AG04450 (cell line): Measurements from ENCODE around the gene CACNB3. TPM values are rescaled to one million over a fixed set of nuclear protein-coding genes. Genes with fewer than 3 reads are reported as not detected.

ENCODE experiments used
- CTCF ChIA-PET: fragments of 300-600, 350-600 bp; formaldehyde crosslinking; extraction: SDS; loops from one replicate; lab custom pipeline; 2022; ENCODE audit warnings: antibody characterized with exemption, inconsistent platforms; lab: Charles Lee
- POLR2A ChIA-PET: fragments of 350-600 bp; formaldehyde crosslinking; extraction: SDS; loops from one replicate; lab custom pipeline; 2021; ENCODE audit warnings: antibody characterized with exemption, inconsistent platforms; lab: Yijun Ruan, JAX
- DNase-seq: peaks from one replicate; pipeline ENCODE4 v3.0.0-alpha.2; 2011; ENCODE audit warnings: low read depth, low spot score
- H3K27ac ChIP-seq: one replicate; pipeline ENCODE4 v1.5.1; 2012; ENCODE audit warnings: low read depth, low read length, control low read depth
- H3K27me3 ChIP-seq: one replicate; pipeline ENCODE4 v1.6.0; 2012; ENCODE audit warnings: low read length; ENCODE audit not compliant: control insufficient read depth, insufficient read depth
- H3K4me3 ChIP-seq: 2 replicates; pipeline ENCODE4 v1.5.1; 2011; ENCODE audit warnings: mild to moderate bottlenecking, low read depth, low read length, control low read depth
- H3K9me3 ChIP-seq: 2 replicates; pipeline ENCODE4 v1.5.1; 2012; ENCODE audit warnings: low read length; ENCODE audit not compliant: control insufficient read depth, insufficient read depth
- polyA plus RNA-seq: library from polyadenylated mRNA; depleted of rRNA; stranded (reverse); fragments of >200 nt; gene quantifications from 2 replicates; pipeline ENCODE4 v1.2.3, GENCODE V29; 2011
- TF ChIP-seq, protein P1 (sequence below): IDR thresholded peaks from 2 replicates; pipeline ENCODE4 v1.5.1; 2011; ENCODE audit warnings: low read depth, low read length, control low read depth, inconsistent platforms

CACNB3 gene
- polyA plus RNA-seq, 1 experiment, result 44.9 TPM

DNA sequence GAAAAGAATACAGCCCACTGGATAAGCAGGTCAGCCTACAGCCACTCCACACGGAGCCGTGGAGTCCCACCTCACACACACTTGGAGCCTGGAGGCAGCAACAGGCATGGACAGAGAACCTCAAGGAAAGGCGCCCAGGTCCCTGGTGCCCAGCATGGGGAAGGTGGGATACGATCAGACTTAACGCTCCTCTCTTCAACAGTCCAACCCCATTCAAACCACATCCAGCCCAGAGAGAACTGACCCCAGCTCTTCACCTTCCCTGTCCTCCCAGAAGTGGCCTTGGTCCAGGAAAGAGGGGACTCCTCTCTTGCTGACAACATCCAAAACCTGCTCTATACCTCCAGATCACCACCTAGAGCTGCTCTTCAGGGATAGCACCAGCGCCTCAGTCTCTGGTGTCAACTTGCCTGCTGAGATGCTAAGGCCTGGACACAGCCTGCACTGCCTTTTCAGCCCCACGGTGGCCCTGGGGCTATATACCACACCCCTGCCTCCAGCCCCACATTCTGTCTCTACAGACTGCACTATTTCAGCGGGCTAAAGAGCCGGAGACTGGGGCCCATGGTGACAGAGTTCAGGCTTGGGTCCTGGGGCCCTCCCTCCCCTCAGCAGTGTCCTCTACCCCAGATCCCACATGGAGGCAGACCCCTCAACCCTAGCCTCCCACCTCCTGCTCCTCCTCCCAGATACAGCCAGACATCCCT is 36.4 kb upstream of the CACNB3 start:
- no peaks in the 10 kb centered on the region for H3K27me3 ChIP-seq
- no peak for DNase-seq
- no peaks in the 10 kb centered on the region; the same call in 1 of the 2 replicates for H3K9me3 ChIP-seq
- TF ChIP-seq, protein P1, sequence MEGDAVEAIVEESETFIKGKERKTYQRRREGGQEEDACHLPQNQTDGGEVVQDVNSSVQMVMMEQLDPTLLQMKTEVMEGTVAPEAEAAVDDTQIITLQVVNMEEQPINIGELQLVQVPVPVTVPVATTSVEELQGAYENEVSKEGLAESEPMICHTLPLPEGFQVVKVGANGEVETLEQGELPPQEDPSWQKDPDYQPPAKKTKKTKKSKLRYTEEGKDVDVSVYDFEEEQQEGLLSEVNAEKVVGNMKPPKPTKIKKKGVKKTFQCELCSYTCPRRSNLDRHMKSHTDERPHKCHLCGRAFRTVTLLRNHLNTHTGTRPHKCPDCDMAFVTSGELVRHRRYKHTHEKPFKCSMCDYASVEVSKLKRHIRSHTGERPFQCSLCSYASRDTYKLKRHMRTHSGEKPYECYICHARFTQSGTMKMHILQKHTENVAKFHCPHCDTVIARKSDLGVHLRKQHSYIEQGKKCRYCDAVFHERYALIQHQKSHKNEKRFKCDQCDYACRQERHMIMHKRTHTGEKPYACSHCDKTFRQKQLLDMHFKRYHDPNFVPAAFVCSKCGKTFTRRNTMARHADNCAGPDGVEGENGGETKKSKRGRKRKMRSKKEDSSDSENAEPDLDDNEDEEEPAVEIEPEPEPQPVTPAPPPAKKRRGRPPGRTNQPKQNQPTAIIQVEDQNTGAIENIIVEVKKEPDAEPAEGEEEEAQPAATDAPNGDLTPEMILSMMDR, result no peak
- POLR2A ChIA-PET, result no interaction called here
- no peak overlapping the region for H3K4me3 ChIP-seq
- CTCF ChIA-PET, result interaction anchor here (1.4 kb wide), 1 partner anchor 33 kb away, joined by 4 read pairs; no protein-coding TSS in a partner anchor
- no peak overlapping the region for H3K27ac ChIP-seq

DNA sequence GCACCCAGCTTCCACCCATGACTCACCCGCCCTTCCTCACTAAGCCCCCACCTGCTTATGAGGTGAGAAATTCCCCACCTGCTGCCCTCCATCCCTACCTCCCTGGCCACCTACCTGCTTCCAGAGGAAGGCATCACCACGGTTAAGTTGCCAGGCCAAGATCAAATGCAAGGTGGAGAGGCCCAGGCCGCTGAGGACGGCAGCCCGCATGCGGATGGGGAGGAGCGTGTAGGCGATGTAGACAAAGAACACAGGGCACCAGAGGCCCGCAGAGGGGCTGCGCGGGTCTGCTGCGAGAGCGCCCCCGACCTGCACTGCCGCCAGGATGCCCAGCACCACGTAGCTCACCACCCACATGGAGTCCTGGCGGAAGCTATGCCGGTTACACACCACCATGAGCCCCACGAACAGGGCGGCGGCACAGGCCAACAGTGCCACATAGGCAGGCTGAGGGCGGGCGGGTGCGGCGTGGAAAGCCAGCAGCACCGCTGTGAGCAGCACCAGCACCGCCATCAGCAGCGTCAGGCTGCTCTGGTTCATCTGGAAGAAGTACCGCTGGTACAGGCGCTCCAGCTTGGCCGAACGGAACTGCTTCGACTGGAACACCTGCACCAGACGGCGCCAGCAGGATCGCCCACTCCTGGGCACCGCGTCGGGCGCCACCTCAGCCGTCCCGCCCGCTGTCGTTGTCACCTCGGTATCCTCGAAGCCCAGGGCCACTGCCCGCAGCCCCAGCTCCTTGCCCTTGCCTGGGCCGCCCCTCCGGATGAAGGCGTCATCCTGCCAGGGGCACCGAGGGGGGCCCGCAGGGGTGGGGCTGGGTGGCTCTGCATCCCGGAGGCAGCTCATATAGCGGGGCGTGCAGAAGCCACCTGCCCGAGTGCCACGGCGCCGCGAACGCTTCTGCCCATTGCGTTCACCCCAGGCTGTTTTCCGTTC is 35.6 kb upstream of the CACNB3 start:
- Histone ChIP-seq H3K27me3 (no peaks in the 10 kb centered on the region), H3K9me3 (no peaks in the 10 kb centered on the region; the same call in 1 of the 2 replicates), H3K4me3 (no peak overlapping the region), H3K27ac (no peak overlapping the region)
- POLR2A ChIA-PET, result interaction anchor here (0.6 kb wide), 1 partner anchor 19 kb away, joined by 7 read pairs; no protein-coding TSS in a partner anchor
- DNase-seq, result no peak
- TF ChIP-seq, protein P1, result no peak
- CTCF ChIA-PET, result interaction anchor here (0.6 to 1.4 kb wide), 3 partner anchors 29 to 32 kb away, joined by 3 to 4 read pairs (median 4); no protein-coding TSS in a partner anchor

DNA sequence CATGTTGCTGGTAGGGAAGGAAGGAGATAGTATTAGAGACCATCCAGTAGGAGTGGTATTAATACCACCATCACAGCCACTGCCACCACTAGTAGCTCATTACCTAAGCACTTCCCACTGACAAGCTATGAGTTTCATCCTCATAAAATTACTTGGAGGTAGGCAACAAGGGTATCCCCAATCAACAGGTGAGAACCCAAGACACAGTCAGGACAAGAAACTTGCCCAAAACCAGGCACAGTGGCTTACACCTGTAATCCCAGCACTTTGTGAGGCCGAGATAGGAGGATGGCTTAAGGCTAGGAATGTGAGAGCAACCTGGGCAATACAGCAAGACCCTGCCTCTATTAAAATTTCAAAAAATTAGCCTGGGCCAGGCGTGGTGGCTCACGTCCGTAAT is 34.9 kb upstream of the CACNB3 start:
- H3K4me3 ChIP-seq, result no peak overlapping the region
- CTCF ChIA-PET, result interaction anchor here (0.8 kb wide), 1 partner anchor 32 kb away, joined by 3 read pairs; no protein-coding TSS in a partner anchor
- H3K9me3 ChIP-seq, result no peaks in the 10 kb centered on the region; the same call in 1 of the 2 replicates
- TF ChIP-seq, protein P1, result no peak
- no peak for DNase-seq
- H3K27ac ChIP-seq, result no peak overlapping the region
- POLR2A ChIA-PET, result no interaction called here
- no peaks in the 10 kb centered on the region for H3K27me3 ChIP-seq

DNA sequence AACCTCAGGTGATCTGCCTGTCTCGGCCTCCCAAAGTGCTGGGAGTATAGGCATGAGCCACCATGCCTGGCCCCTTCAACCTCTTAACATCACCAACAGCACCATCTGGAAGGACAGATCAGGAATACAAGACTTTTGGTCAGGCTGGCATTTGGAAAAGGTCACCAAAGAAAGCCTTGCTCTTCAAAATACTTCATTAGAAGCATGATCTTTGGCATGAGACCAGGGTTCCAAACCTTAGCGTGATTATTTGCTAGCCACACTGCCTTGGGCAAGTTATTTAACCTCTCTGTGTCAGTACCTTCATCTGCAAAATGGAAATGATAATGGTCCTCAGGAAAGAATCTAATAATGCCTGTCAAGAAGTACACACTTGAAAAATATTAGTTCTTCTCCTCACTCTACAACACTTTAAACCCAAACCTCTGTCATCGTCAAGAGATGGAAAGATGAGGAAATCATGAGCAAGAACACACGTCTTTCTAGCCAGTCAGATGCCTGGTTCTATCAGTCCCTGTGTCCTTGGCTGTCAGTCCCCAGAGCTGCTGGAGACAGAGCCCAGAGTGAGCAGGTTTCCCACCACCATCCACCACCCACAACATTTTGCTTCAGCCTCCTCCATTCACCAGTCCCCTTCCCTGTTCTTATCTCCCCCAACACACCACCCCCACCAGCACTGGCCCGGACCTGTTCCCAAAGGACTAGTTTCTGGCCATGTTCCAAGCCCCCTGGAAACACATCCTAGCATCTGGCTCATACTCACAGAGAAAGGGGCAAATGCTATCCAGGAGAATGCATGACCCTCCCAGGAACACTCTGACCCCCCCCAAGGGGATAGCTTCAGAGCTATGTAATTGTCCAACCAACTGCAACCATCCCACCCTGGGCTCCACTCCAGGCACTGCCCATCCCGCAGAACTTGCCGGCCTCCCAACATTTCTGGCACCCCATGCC is 31.4 kb upstream of the CACNB3 start:
- Histone ChIP-seq H3K27me3 (no peaks in the 10 kb centered on the region), H3K27ac (no peak overlapping the region), H3K4me3 (peak overlapping the region; percentile 75), H3K9me3 (no peaks in the 10 kb centered on the region; the same call in 1 of the 2 replicates)
- TF ChIP-seq, protein P1, result no peak
- ChIA-PET POLR2A (no interaction called here), CTCF (interaction anchor here (1.6 kb wide), 1 partner anchor 28 kb away, joined by 3 read pairs; no protein-coding TSS in a partner anchor)
- DNase-seq, result no peak
